C4-2B (cell line): ENCODE results near the gene FAM222B.
A peak's percentile ranks its signal among the peaks of the same experiment; 100 is the strongest.

ENCODE experiments used
- H3K27ac ChIP-seq: fragments of 450-650 bp; 2 replicates; pipeline ENCODE4 v1.5.1; 2017
- CTCF ChIP-seq: fragments of 450-650 bp; conservative IDR thresholded peaks from 2 replicates; pipeline ENCODE4 v1.5.1; 2017; ENCODE audit warnings: mild to moderate bottlenecking
- ZFX ChIP-seq: fragments of 450-650 bp; IDR thresholded peaks from 2 replicates; pipeline ENCODE4 v1.6.1; 2017

FAM222B gene

GRCh38 chr17:28725660-28726225, 116.8 kb downstream of the FAM222B start:
- no peak for TF ChIP-seq CTCF
- TF ChIP-seq ZFX: peak; percentile 56; the same call in 1 of the 2 replicates
- peak overlapping the region; percentile 97 for H3K27ac ChIP-seq

DNA sequence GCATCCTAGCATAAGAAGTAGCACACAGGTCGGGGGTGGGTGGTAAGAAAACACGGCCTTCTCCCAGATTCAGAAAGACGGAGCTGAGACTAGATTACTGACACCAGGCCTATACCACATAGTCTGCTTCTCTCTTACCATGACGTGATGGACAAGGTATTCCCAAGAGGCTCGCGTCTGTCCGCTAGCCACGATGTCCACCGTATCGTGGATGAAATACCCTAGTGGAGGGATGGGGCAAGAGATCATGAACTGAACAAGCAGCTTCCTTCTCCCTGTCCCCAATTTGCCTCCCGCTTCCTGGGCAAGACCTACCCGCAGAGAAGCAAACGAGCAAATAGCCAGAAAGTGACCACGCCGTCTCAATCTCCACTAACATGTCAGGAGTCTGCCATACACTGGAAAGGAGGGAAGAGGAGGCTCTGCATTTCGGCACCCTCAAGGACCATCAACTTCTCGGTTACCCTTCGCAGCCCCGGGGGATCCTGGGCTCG, 117.4 kb downstream of the FAM222B start:
- peak overlapping the region; percentile 97 for H3K27ac ChIP-seq

DNA sequence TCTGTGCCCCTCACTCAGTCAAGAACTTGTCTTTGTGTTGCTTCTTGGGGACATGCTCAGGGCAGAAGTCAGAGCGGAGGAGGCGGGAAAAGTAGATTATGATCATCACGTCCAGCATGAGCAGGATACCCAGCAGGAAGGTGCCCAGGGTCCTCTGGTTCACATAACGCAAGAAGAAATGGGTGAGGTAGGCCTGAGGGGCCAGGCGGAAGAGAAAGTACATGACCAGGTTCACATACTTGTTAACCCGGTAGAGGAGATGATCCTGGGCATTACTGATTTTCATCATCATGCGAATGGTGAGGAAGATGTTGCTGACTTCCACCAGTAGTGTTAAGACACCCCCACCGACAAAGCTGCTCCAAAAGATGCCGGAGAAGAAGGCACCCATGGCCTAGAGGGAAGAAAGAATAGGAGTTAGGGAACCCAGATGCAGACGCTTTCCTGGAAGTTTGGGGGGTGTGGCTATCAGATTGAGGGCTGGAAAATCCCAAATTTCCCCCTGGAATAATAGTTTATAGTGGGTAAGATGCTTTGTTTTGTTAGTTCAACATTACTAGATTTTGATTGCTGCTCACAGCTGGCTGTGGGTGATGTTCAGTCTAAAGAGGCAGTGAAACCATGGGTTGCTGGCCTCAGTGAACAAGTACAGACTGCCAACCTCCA, 118.0 kb downstream of the FAM222B start:
- H3K27ac ChIP-seq: peak overlapping the region; percentile 97

More for the DNA sequence above, 117.4 kb downstream of the FAM222B start:
- TF ChIP-seq ZFX: no peak
- no peak; the same call in 1 of the 2 replicates for TF ChIP-seq CTCF

GRCh38 chr17:28723836-28724499, 118.6 kb downstream of the FAM222B start:
- peak overlapping the region; percentile 97 for H3K27ac ChIP-seq

More for the DNA sequence above, 118.0 kb downstream of the FAM222B start:
- TF ChIP-seq ZFX: no peak
- TF ChIP-seq CTCF: no peak

DNA sequence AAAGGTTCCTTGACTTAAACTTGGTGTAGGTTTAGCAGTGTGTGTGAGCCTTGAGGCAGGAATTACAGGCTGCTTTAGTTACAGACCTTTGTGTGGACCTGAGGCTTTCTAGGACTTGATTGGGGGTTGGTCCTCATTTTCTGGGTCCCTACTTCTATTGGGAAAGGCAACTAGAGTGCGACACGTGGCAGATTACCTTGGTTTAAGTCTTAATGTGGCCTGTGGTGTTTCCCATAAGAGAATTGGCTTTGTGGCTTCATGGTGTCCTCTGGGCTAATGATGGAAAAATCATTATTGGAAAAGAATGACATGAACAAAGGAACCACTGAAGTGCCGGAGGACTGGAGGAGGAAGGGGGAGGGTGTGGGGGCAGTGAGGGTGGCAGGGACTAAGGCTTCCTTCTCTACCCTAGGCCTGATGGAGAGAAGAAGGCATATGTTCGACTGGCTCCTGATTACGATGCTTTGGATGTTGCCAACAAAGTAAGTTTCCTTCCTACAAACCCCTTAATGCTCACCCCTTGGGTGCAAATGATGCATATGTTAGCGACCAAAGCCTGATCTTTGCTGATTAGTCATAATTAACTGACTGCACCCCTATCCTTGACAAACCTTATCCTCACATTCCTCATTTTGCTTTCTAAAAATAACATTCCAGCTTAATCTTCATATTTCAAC, 119.3 kb downstream of the FAM222B start:
- peak overlapping the region; percentile 98 for H3K27ac ChIP-seq
- TF ChIP-seq CTCF (no peak), ZFX (no peak)

DNA sequence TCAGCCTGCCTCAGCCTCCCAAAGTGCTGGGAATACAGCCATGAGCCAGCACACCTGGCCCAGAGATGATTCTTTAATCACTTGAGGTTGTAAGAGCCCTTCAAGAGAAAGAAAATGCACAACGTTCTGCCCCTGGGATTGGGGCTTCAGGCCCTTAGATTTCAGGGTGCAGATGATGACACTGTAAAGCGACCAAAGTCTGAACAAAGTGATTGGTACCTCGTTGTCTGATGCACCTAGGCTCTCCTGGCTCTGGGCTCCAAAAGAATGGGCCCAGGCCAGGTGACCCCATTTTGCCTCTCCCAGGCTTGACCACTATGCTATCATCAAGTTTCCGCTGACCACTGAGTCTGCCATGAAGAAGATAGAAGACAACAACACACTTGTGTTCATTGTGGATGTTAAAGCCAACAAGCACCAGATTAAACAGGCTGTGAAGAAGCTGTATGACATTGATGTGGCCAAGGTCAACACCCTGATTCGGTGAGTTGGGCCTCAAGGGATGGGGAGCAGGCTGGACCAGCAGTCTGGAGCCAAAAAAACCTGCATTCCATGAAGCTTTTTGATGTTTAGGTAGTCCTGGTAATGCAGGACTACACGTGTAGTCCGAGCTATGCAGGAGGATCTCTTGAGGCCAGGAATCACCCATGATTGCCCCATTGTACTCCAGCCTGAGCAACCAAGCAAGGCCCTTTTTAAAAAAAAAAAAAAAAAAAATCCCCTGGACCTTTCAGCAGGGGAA, 120.0 kb downstream of the FAM222B start:
- H3K27ac ChIP-seq: peak overlapping the region; percentile 98
- TF ChIP-seq CTCF: no peak
- TF ChIP-seq ZFX: no peak

DNA sequence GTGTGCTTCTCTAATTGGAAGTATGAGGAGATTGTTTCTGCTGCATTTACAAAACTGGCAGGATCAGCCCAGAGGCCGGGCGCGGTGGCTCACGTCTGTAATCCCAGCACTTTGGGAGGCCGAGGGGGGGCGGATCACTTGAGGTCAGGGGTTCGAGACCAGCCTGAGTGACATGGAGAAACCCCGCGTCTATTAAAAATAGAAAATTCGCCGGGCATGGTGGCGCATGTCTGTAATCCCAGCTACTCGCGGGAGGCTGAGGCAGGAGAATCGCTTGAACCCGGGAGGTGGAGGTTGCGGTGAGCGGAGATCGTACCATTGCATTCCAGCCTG, 121.6 kb downstream of the FAM222B start:
- H3K27ac ChIP-seq: peak overlapping the region; percentile 98
